K562 (cell line): ENCODE results near the gene PSMD13. TPM values are rescaled to one million over a fixed set of nuclear protein-coding genes. Genes with fewer than 3 reads are reported as not detected.
A peak's percentile ranks its signal among the peaks of the same experiment; 100 is the strongest.

ENCODE experiments used
- ATAC-seq: fragments of 200-7000 bp; cut with Tn5 transposase; 3 replicates; pipeline ENCODE4 v1.9.1; 2020; ENCODE audit warnings: moderate library complexity
- BruUV-seq: library from RNA; stranded (reverse); fragments of 400-500 nt; replicated peaks from 2 replicates; lab custom pipeline; 2021; lab: Mats Ljungman, UMichigan
- CTCF ChIA-PET: fragments of 300-600 bp; formaldehyde crosslinking; extraction: SDS; loops from one replicate; lab custom pipeline; 2021; ENCODE audit warnings: low intra/inter-chr PET ratio; lab: Yijun Ruan, JAX
- POLR2A ChIA-PET: fragments of 300-600, 350-650 bp; sonication (Branson Sonifier 250); formaldehyde crosslinking; extraction: SDS; loops from one replicate; lab custom pipeline; 2021; ENCODE audit warnings: antibody characterized with exemption, inconsistent platforms; lab: Yijun Ruan, JAX
- DNase-seq, 4 experiments: peaks; one replicate each; pipeline versions ENCODE4 v3.0.0 to v3.0.0-alpha.2; 2011 to 2018; ENCODE audit warnings: low spot score in 3 of 4, mixed read lengths in 3 of 4; ENCODE audit errors: extremely low read depth in 1 of 4
- FAIRE-seq: peaks from 2 replicates; lab custom pipeline; 2011; peaks lifted over from hg19 to GRCh38; lab: Jason Lieb, UNC
- H2AFZ ChIP-seq: 2 replicates; pipeline ENCODE4 v1.6.0; 2011; ENCODE audit warnings: low read depth, low read length, control low read depth, inconsistent platforms
- H3K27ac ChIP-seq: fragments of 200-600 bp; 3 replicates; pipeline ENCODE4 v1.8.0; 2011; ENCODE audit warnings: low read depth, mild to moderate bottlenecking, control low read depth, inconsistent platforms, low read length, moderate library complexity, mixed read lengths; ENCODE audit errors: extremely low read depth
- H3K27me3 ChIP-seq, 2 experiments: fragments of 300-600 bp in 1 of 2; 2 replicates in 1 of 2; 3 replicates in 1 of 2; pipeline versions ENCODE4 v1.6.0 to v1.8.0; 2011; ENCODE audit warnings: inconsistent platforms in 2 of 2, low read length in 2 of 2, mild to moderate bottlenecking in 1 of 2, mixed read lengths in 1 of 2, moderate library complexity in 1 of 2; ENCODE audit not compliant: control insufficient read depth in 2 of 2, insufficient read depth in 2 of 2
- H3K36me3 ChIP-seq: fragments of 300-600 bp; 3 replicates; pipeline ENCODE4 v1.8.0; 2011; ENCODE audit warnings: mild to moderate bottlenecking, low read length, inconsistent platforms; ENCODE audit not compliant: control insufficient read depth, insufficient read depth
- H3K4me1 ChIP-seq, 2 experiments: fragments of 200-600 bp in 1 of 2; replicated peaks in 1 of 2; 2 replicates in 1 of 2; 3 replicates in 1 of 2; pipeline versions ENCODE4 v1.5.1 to v1.8.0; 2011; ENCODE audit warnings: inconsistent platforms in 2 of 2, low read length in 2 of 2, mild to moderate bottlenecking in 1 of 2, mixed read lengths in 1 of 2, moderate library complexity in 1 of 2; ENCODE audit not compliant: control insufficient read depth in 2 of 2, insufficient read depth in 2 of 2
- H3K4me2 ChIP-seq: 2 replicates; pipeline ENCODE4 v1.6.1; 2011; ENCODE audit warnings: low read length, control low read depth, inconsistent platforms, mixed read lengths; ENCODE audit not compliant: insufficient read depth
- H3K4me3 ChIP-seq: fragments of 200-600 bp; sonication (generic), shearing (Covaris generic); 2 replicates; pipeline ENCODE4 v1.5.1; 2016; ENCODE audit warnings: control low read depth, inconsistent platforms
- H3K79me2 ChIP-seq: fragments of 200-600 bp; 3 replicates; pipeline ENCODE4 v1.8.0; 2011; ENCODE audit warnings: low read length, inconsistent platforms; ENCODE audit not compliant: control insufficient read depth, insufficient read depth
- H3K9ac ChIP-seq, 2 experiments: 2 replicates each; pipeline versions ENCODE4 v1.6.0 to v1.6.1; 2011; ENCODE audit warnings: low read depth in 2 of 2, low read length in 2 of 2, control low read depth in 1 of 2, inconsistent platforms in 1 of 2, mild to moderate bottlenecking in 1 of 2, mixed read lengths in 1 of 2; ENCODE audit not compliant: insufficient read depth in 1 of 2
- H3K9me1 ChIP-seq: one replicate; pipeline ENCODE4 v1.6.0; 2011; ENCODE audit warnings: inconsistent platforms, mild to moderate bottlenecking, low read length, moderate library complexity; ENCODE audit not compliant: control insufficient read depth, insufficient read depth
- H3K9me3 ChIP-seq: replicated peaks from 2 replicates; pipeline ENCODE4 v1.5.1; 2011; ENCODE audit warnings: low read depth, low read length, inconsistent platforms; ENCODE audit not compliant: control insufficient read depth, insufficient read depth
- H4K20me1 ChIP-seq: replicated peaks from 2 replicates; pipeline ENCODE4 v1.6.1; 2011; ENCODE audit warnings: low read length, inconsistent platforms, mixed read lengths; ENCODE audit not compliant: control insufficient read depth, insufficient read depth
- CHD1 ChIP-seq: fragments of 200-600 bp; sonication (generic); IDR thresholded peaks from one replicate; pipeline ENCODE4 v1.6.1; 2012; ENCODE audit warnings: mild to moderate bottlenecking, moderate library complexity, low read length, inconsistent platforms
- GATAD2A ChIP-seq: fragments of 450-650 bp; IDR thresholded peaks from 2 replicates; pipeline ENCODE4 v1.6.1; 2017
- MYNN ChIP-seq, 2 experiments: sonication (generic); formaldehyde crosslinking in 1 of 2; IDR thresholded peaks; 2 replicates each; pipeline versions ENCODE4 v1.5.0 to v1.6.1; 2016 to 2020; ENCODE audit warnings: antibody characterized with exemption in 1 of 2, missing genetic modification reagents in 1 of 2
- RREB1 ChIP-seq: fragments of 250-450 bp; sonication (Bioruptor Pico); IDR thresholded peaks from 2 replicates; pipeline ENCODE4 v1.4.0; 2020
- SRF ChIP-seq, 2 experiments: fragments of 250-450, 450-650 bp in 1 of 2; sonication (Bioruptor Pico) in 1 of 2; sonication (generic) in 1 of 2; formaldehyde crosslinking; IDR thresholded peaks; 2 replicates each; pipeline versions ENCODE4 v1.5.0 to v1.5.1; 2020 to 2022; ENCODE audit warnings: mild to moderate bottlenecking in 1 of 2, missing genetic modification reagents in 1 of 2
- THRA ChIP-seq: fragments of 450-650 bp; IDR thresholded peaks from 2 replicates; pipeline ENCODE4 v1.6.1; 2017; ENCODE audit warnings: mild to moderate bottlenecking, moderate library complexity
- ZNF277 ChIP-seq: fragments of 250-450 bp; sonication (Bioruptor Pico); IDR thresholded peaks from 2 replicates; pipeline ENCODE4 v1.8.0; 2022; ENCODE audit warnings: inconsistent platforms, mild to moderate bottlenecking, moderate library complexity, borderline replicate concordance
- ZNF512 ChIP-seq: IDR thresholded peaks from 2 replicates; pipeline ENCODE4 v1.6.1; 2016; ENCODE audit warnings: missing genetic modification characterization, missing compliant biosample characterization
- ZNF766 ChIP-seq: fragments of 200-800 bp; sonication (Bioruptor generic); conservative IDR thresholded peaks from 2 replicates; pipeline ENCODE4 v1.6.1; 2016; ENCODE audit warnings: missing genetic modification characterization, missing compliant biosample characterization
- WGBS: fragments of 100-300 bp; shearing (Covaris generic); methylation state at CpG from one replicate; pipeline ENCODE4 v1.1.6; 2016; ENCODE audit warnings: low coverage, mixed read lengths; ENCODE audit not compliant: insufficient coverage; ENCODE audit errors: missing lambda C conversion rate; 5-methylcytosine and 5-hydroxymethylcytosine counted together
- in situ Hi-C: fragments of 300-500 bp; cut with MboI; formaldehyde crosslinking; loops from 4 replicates; pipeline ENCODE4 v1.15.0; 2018; ENCODE audit warnings: inconsistent platforms, mixed read lengths
- intact Hi-C: fragments of 100-400 bp; cut with micrococcal nuclease; formaldehyde crosslinking; loops from 2 replicates; pipeline ENCODE4 v1.14.2; 2022
- polyA plus RNA-seq, 8 experiments: library from polyadenylated mRNA; depleted of rRNA in 4 of 8; stranded (reverse) in 5 of 8; unstranded in 3 of 8; fragments of >200 nt; fragmentation: Nextera tagmentation in 2 of 8; fragmentation: Illumina TruSeq in 1 of 8; extraction: Ambion mirVana in 2 of 8; extraction: Trizol in 1 of 8; gene quantifications; 2 replicates each; pipeline versions ENCODE4 v1.2.1 to v1.2.3, GENCODE V29; 2011 to 2014; ENCODE audit warnings: inconsistent platforms in 1 of 8, missing spikeins in 1 of 8
- total RNA-seq, 7 experiments: library from RNA; depleted of rRNA in 6 of 7; stranded (reverse); fragments of >200 nt in 6 of 7; fragmentation: Illumina TruSeq in 2 of 7; extraction: Trizol in 2 of 7; gene quantifications; 2 replicates each; pipeline versions ENCODE4 v1.2.1 to v1.2.3, GENCODE V29; 2011 to 2021; ENCODE audit warnings: low replicate concordance in 1 of 7

PSMD13 gene
- total and polyA plus RNA-seq, 9 of the 15 experiments (the other 6 are each of a cell fraction or from before 2014, with no cell fraction given), result 185 to 383 (median 267) TPM

GRCh38 chr11:206526-207207 lies 30.1 kb upstream of the PSMD13 start:
- peak overlapping the region; percentile 97 to 98 for H3K9ac ChIP-seq
- peak; percentile 2 for ATAC-seq
- peaks cover 35 to 55% of the 10 kb centered on the region in 2 experiments; a peak in 4 of 5 replicates for H3K4me1 ChIP-seq
- no peak overlapping the region for H2AFZ ChIP-seq
- peak overlapping the region; percentile 92 for H3K4me2 ChIP-seq
- H3K9me3 ChIP-seq, result no peaks in the 10 kb centered on the region
- H4K20me1 ChIP-seq, result peaks cover 44% of the 10 kb centered on the region
- H3K27me3 ChIP-seq, result no peaks in the 10 kb centered on the region; a peak in 1 of 5 replicates
- H3K27ac ChIP-seq, result peak overlapping the region; percentile 93
- in situ Hi-C loops (no loop called here), intact Hi-C loops (loop anchor here (2.0 kb wide), 1 partner anchor 30 kb away; the partner anchor contains the start of genes PSMD13 and SIRT3)
- H3K79me2 ChIP-seq, result peaks cover 72% of the 10 kb centered on the region
- ChIA-PET CTCF (no interaction called here), POLR2A (interaction anchor here (0.6 to 3.1 kb wide), 29 partner anchors 9 to 305 kb away, joined by 3 to 63 read pairs (median 4); no protein-coding TSS in a partner anchor)
- H3K36me3 ChIP-seq, result peaks cover 71% of the 10 kb centered on the region
- no peak for FAIRE-seq
- peaks cover 10% of the 10 kb centered on the region for H3K9me1 ChIP-seq
- TSS peak; percentile 39 for BruUV-seq
- peak; percentile 37 to 50 (median 44) for DNase-seq
- peak overlapping the region; percentile 96 for H3K4me3 ChIP-seq
- under 1% methylated on average over 28 of the region's 39 CpGs for WGBS
- no peak for TF ChIP-seq SRF (CRISPR knock-in tag; IDR thresholded peaks at IDR 0.05)
- no peak for TF ChIP-seq ZNF766 (CRISPR knock-in tag)
- no peak for TF ChIP-seq MYNN (IDR thresholded peaks at IDR 0.05)
- 0 out of 2 replicates have a peak, but pooled peaks have one; percentile 50 for TF ChIP-seq MYNN (CRISPR knock-in tag; IDR thresholded peaks at IDR 0.05)
- TF ChIP-seq THRA, result no peak
- 0 out of 2 replicates have a peak, but pooled peaks have one; percentile 10 for TF ChIP-seq RREB1
- no peak for TF ChIP-seq GATAD2A
- peak; percentile 83 for TF ChIP-seq CHD1
- TF ChIP-seq ZNF277 (CRISPR knock-in tag), result no peak
- TF ChIP-seq ZNF512 (tag), result no peak
